Measurements from ENCODE around the gene LMF1. TPM values are rescaled to one million over a fixed set of nuclear protein-coding genes. Genes with fewer than 3 reads are reported as not detected.

Gene LMF1
- total RNA-seq, 1 donor from 2014 or later: 19.0 TPM

DNA sequence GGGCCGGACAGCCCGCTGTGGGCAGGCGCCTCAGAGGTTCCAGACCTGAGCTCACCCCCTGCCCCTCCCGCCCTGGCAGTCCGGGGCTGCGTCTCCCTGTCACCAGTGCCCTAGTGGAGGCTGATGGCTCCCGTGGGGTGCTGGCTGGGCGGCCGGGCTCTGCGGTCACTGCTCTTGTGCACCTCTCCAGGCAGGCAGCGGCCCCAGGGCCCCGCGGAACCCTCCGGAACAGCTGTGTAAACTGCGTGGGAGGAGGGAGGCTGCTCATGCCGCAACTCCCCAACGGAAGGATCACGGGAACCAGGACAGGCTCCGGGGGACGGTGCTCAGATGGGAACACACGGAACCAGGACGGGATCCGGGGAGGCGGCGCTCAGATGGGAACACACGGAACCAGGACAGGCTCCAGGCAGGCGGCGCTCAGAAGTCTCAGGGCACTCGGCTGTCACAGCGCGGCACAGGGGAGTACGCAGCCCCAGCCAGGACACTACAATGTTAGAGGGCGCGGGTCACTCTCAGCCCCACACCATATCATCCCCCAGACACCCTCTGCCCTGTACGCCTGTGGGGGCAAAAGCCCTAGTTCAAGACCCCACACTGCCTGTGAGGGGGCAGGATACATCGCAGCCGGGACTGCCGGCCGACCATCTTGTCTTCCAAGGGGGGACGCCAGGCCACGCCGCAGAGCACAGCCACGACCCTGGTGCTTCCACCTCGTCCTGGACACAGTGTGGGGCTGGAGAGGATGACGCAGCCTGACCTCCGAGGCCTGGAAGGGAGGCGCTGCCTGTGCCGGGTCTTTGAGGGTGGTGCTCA is 96.2 kb downstream of the LMF1 start:
- TF ChIP-seq, protein P1, sequence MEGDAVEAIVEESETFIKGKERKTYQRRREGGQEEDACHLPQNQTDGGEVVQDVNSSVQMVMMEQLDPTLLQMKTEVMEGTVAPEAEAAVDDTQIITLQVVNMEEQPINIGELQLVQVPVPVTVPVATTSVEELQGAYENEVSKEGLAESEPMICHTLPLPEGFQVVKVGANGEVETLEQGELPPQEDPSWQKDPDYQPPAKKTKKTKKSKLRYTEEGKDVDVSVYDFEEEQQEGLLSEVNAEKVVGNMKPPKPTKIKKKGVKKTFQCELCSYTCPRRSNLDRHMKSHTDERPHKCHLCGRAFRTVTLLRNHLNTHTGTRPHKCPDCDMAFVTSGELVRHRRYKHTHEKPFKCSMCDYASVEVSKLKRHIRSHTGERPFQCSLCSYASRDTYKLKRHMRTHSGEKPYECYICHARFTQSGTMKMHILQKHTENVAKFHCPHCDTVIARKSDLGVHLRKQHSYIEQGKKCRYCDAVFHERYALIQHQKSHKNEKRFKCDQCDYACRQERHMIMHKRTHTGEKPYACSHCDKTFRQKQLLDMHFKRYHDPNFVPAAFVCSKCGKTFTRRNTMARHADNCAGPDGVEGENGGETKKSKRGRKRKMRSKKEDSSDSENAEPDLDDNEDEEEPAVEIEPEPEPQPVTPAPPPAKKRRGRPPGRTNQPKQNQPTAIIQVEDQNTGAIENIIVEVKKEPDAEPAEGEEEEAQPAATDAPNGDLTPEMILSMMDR (IDR thresholded peaks at IDR 0.05): no peak
- DNase-seq: no peak
- no peak for ATAC-seq
- Histone ChIP-seq H3K36me3 (no peaks in the 10 kb centered on the region), H3K4me1 (no peaks in the 10 kb centered on the region), H3K4me3 (no peak overlapping the region), H3K9me3 (no peaks in the 10 kb centered on the region), H3K27me3 (no peaks in the 10 kb centered on the region), H3K27ac (no peak overlapping the region)
- intact Hi-C loops (cut with DNase I): no loop called here

DNA sequence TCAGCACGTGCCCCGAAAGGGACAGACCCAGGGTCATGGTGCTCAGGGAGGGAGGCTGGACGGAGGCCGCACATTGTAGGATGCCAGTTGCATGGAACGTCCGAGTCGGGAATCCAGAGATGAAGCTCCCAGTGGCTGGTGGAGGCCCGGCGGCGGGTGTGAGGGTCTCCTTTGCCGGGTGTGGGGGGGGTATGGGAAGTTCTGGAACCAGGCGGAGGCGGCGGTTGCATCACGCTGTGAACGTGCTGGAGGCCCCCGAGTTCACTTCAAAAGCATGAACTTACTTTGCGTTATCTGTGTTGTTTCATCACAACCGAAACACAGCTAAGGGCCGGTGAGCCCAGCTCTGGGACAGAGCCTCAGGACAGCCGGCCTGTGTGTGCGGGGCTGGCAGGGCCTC is 96.9 kb downstream of the LMF1 start:
- intact Hi-C loops (cut with DNase I): no loop called here
- ATAC-seq: no peak
- Histone ChIP-seq H3K9me3 (no peaks in the 10 kb centered on the region), H3K27me3 (no peaks in the 10 kb centered on the region), H3K36me3 (no peaks in the 10 kb centered on the region), H3K4me3 (no peak overlapping the region), H3K27ac (no peak overlapping the region), H3K4me1 (no peaks in the 10 kb centered on the region)
- no peak for DNase-seq
- TF ChIP-seq, protein P1 (IDR thresholded peaks at IDR 0.05): no peak

DNA sequence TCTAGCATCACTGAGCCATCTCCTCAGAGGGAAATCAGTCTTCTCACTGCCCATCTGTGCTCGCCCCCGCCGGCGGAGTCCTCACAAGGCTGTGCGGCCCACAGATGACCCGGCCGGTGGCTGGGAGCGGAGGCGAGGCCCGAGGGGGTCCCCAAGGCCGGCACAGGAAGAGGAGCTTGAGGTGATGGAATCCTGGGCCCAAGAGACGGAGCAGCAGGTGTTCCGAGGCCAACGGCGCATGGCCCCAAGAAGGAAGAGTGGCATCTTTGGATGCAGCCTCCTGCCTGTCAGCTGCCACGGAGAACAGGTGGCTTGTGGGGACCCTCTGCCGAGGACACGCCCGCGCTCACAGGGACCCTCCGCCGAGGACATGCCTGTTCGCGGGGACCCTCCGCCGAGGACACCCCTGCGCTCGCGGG is 97.5 kb downstream of the LMF1 start:
- Histone ChIP-seq H3K4me3 (no peak overlapping the region), H3K9me3 (no peaks in the 10 kb centered on the region), H3K27me3 (no peaks in the 10 kb centered on the region), H3K27ac (no peak overlapping the region), H3K4me1 (no peaks in the 10 kb centered on the region), H3K36me3 (no peaks in the 10 kb centered on the region)
- no peak for DNase-seq
- ATAC-seq: no peak
- TF ChIP-seq, protein P1 (IDR thresholded peaks at IDR 0.05): no peak
- intact Hi-C loops (cut with DNase I): no loop called here

DNA sequence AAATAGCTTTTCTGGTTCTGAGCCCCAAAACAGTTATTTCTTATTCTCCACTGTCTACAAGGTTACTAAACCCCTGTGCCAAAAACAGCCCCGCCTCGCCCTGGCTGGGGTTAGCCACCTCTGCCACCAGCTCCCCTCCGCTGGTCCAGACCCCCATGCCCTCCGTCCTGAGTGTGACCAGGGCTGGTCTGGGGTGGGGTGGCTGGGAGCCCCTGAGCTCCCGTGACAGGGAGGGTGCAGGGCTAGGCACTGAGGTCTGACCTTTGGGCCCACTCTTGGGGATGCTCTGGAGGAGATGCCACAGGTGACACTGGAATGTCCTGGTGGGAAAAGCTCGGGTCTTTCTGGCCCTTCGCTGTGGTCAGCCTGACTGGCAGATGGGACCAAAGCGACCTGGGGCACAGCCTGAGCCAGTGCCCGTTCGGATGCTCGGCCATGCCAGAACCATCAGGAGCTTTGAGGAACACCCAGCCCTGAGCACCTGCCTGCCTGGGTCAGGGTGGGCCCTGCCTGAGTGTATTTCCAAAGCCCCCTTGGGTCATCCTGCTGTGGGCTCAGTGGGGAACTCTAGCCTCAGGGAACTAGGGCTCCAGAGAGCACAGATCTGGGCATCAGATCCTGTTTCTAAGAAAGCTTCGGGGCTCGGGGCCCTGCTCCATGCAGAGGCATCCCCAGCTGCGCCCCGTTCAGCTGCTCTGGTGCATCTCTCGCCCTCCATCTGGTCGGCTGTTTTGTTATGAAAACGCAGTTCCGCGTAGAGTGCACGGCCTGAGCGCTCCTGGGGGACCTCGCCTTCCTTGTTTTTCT is 98.1 kb downstream of the LMF1 start:
- no peaks in the 10 kb centered on the region for H3K9me3 ChIP-seq
- no peak overlapping the region for H3K4me3 ChIP-seq
- no peak for DNase-seq
- intact Hi-C loops (cut with DNase I): no loop called here
- no peaks in the 10 kb centered on the region for H3K27me3 ChIP-seq
- H3K27ac ChIP-seq: no peak overlapping the region
- H3K4me1 ChIP-seq: no peaks in the 10 kb centered on the region
- no peaks in the 10 kb centered on the region for H3K36me3 ChIP-seq
- TF ChIP-seq, protein P1 (IDR thresholded peaks at IDR 0.05): no peak
- ATAC-seq: no peak

DNA sequence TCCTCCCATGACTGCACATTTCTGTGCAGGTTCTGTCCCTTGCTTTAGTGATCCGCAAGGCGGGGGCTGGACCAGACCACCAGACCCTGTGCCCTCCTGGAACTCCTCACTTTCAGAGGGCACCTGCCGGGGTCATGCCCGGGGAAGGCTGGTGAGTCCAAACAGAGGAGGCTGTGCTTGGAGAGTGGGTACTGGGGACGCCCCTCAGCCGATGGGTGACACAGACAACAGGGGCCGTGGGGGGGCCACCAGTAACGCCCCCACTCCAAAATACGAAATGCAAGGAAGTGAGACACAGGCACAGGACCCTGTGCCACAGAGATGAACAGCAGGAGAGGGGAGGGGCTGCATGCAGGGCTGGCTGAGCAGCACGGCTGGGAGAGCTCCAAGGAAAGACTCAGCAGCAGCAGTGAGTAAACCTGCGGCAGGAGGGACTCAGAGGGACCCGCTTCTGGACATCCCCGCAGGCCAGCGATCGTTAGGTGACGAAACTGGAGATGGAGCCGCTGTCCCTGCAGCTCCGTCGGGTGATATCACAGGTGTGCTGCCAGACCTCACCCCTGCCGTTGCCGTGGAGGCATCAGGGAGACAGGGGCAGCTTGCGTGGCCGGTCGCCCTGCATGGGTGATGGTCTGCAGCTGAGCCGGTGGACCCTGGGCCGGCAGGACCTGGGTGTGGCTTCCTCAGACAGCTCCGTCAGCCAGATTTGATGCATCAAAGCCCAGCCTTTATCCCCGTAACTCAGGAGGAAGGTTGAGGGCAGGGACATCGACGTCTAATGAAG is 99.0 kb downstream of the LMF1 start:
- Histone ChIP-seq H3K27ac (no peak overlapping the region), H3K9me3 (no peaks in the 10 kb centered on the region), H3K27me3 (no peaks in the 10 kb centered on the region), H3K4me1 (no peaks in the 10 kb centered on the region), H3K4me3 (no peak overlapping the region), H3K36me3 (peaks cover 5% of the 10 kb centered on the region)
- ATAC-seq: no peak
- no peak for DNase-seq
- intact Hi-C loops (cut with DNase I): no loop called here
- TF ChIP-seq, protein P1 (IDR thresholded peaks at IDR 0.05): no peak

Measured in upper lobe of right lung (tissue), 1 donor.